GM21367 (cell line): ENCODE results near the gene CLTCL1.
"Not testable (repeated sequence)": the region's sequence is repeated elsewhere in the genome, so short reads cannot be mapped to it uniquely, and the experiment has no call there.

Experiments
- ATAC-seq: cut with Tn5 transposase; IDR thresholded peaks from one replicate; pipeline ENCODE4 v1.9.1; 2021; ENCODE audit not compliant: unreplicated experiment

CLTCL1 gene

GRCh38 chr22:19291218-19291579, 320 bp downstream of the CLTCL1 start:
- no peak for ATAC-seq

DNA sequence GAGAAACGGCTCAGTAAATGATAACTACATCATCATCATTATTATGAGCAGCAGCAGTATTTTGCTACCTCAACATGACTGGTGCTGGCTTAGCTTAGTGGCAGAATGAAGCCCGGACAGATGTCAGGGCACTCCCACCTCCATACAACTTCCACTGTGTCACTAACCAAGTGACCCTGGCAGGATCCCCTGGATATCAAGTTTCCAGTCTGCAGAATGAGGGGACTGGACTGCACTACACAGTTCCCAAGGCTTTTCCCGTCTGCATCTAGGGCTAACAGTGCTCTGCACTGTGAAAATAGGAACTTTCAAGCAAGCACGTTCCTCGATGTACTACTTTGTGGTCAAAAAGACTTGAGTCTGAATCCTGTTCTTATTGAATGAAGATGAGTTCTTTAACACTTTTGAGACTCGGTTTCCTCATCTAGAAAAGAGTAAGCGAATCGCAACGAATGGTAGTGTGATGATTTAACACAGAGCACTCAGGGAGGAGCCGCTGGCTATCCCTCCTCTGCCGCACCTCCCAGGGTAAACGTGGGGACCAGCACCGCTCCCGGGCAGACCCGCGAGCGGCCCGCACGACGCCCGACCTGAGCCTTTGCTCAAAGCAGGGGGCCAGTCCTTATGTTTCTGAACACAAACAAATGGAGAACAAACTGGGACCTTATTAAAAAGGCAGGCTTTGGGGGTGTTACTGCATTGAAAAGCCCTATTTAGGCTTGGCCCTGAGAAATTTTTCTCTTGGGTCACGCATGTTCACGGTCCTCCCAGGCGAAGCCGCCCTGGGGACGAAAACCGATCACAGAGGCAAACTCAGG, 910 bp downstream of the CLTCL1 start:
- ATAC-seq = no peak

DNA sequence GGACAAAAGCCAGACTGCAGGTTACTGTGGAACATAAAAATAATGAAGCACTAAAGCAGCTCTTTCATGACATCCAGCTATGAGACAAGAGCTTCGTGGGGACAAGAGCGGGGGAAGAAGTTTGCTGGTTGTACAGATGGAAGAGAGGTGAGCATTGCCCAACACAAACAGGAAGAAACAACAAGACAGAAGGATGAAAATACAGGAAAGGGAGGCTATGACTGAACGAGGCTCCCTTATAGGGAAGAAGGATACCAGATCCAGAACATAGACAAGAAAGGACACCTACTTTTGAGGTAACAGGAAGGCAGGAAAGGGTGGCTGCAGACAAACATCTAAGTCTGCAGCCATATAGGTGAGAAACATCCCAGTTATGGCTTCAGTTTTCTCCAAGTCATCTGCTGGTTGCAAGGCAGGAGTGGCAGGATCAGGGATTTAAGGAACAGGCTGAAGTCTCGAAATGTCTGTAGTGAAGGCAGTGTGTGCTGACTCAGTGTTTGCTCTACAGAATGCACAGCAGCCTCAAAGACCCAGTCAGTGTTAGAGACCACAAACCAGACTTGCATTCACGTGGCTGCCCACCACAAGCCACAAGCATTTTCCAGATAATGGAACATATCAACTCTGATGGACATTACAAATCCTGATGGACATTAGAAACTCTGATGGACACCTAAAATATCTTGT, 1.9 kb downstream of the CLTCL1 start:
- no peak for ATAC-seq

DNA sequence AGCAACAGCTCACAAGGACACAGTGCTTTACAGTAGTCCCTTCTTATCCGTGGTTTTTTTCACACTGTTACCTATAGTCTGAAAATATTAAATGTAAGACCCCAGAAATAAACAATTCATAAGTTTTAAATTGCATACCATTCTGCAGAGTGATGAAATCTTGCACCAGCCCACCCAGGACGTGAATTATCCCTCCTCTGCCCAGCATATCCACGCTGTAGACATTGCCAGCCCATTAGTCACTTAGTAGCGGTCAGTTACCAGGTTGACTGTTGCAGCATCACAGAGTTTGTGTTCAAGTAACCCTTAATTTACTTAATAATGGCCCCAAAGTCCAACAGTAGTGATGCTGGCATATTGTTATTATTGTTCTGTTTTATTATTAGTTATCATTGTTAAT, 3.6 kb downstream of the CLTCL1 start:
- ATAC-seq = no peak

DNA sequence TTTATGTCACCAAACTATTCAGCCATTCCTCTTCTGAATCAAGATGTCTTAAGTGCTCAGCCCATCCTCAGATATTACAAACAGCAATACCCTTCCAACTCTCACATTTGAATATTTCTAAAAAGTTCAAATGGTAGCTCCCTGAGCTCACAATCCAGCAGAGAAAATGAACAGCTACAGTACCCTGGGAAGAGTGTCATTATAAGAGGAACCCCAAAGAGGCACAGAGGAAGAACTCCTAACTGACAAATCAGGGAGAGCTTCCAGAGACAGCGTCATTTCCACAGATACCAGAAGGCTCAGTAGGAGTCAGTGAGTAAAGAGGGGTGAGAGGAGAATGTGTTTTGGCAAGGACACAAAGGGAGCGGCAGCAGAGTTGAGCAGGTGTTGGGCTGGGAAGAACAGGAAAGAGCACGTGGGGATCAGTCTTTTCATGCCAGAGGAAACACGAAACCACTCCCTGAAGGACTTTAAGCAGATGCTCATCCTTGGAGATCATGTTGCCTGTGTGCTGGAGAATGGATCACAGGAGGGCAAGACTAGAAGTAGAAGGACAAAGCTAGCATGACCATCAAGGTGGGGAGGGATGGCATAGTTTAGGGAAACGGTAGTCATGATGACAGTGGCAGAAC, 4.3 kb downstream of the CLTCL1 start:
- no peak for ATAC-seq

GRCh38 chr22:19285831-19286230, 5.7 kb downstream of the CLTCL1 start:
- no peak for ATAC-seq

GRCh38 chr22:19279143-19279542, 12.4 kb downstream of the CLTCL1 start:
- not testable (repeated sequence) for ATAC-seq

DNA sequence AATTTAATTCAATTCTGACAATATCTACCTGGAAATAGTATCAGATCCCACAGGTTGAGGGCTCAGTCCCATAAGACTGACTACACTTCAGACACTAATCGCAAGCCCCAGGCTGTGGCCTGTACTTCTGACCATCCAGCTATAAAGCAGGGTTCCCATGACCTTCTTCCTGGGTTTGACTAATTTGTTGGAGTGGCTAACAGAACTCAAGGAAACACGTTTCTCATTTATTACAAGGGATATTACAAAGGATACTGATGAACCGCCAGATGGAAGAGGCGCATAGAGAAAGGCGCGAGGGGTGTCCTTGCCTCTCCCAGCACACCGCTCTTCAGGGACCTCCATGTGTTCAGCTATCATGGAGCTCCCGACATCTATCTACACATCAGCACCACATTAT, 13.7 kb downstream of the CLTCL1 start:
- ATAC-seq = no peak

- no peak for ATAC-seq
Observed at GRCh38 chr22:19275919-19276600, 15.5 kb downstream of the CLTCL1 start.

DNA sequence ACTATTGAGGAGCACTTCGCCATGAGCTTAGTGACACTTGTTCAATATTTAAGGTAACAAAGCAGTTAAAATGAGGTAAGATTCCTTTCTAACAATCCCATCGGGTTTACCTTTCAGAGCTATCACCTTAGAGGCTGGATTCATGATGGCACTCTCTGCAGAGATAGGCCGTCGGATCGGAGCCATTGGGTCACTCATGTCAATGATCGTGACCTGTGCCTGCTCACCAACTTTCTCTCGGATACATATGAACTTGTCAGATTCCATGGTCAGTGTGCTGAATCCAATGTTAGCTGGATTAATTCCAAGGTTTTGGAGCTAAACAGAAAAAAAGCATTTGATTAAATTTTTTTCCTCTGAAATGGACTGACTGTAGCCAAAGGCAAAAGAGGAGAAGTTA, 16.0 kb downstream of the CLTCL1 start:
- no peak for ATAC-seq

- ATAC-seq = no peak
Observed at GRCh38 chr22:19275104-19275503, 16.4 kb downstream of the CLTCL1 start.

DNA sequence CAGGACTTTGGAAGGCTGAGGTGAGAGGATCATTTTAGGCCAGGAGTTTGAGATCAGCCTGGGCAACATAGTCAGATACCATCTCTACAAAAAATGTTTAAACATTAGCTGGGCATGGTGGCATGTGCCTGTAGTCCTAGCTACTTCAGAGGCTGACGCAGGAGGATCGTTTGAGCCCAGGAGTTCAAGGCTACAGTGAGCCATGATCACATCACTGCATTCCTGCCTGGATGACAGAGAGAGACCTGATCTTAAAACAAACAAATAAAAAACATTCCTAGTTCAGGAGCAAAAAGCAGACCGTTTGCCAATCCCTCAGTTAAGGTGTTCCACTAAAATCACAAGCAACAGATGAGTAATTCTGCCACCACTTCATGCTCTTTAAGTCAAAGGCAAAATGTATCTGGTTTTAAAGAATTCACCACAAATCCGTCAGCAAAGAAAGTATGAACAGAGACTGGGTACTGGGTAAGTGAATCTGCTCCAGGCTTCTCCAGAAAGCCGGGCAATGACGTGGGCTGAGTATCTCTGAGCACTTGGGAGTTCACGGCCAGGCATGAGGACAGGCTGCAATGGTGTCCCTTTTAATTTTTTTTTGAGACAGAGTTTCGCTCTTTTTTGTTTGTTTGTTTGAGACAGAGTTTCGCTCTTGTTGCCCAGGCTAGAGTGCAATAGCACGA, 19.5 kb downstream of the CLTCL1 start:
- no peak for ATAC-seq

- ATAC-seq = no peak
Observed at GRCh38 chr22:19271273-19271855, 20.2 kb downstream of the CLTCL1 start.

DNA sequence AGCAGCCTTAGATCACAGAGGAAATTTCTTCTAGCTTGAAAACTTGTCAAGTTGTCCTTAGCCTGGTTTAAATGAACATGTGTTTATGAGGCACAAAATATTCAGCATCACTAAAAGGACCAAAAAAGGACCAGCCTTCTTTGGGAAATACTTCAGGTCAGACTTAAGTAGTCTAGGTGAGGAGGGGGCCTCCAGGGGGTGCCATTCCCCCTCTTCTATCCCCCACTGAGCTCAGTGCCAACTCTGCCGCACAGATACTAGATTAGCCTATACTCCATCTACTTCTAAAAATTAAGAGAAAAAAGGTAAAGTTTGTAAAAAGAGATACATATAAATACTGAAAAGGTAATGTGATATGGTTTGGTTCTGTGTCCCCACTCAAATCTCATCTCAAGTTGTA, 20.6 kb downstream of the CLTCL1 start:
- ATAC-seq = no peak

DNA sequence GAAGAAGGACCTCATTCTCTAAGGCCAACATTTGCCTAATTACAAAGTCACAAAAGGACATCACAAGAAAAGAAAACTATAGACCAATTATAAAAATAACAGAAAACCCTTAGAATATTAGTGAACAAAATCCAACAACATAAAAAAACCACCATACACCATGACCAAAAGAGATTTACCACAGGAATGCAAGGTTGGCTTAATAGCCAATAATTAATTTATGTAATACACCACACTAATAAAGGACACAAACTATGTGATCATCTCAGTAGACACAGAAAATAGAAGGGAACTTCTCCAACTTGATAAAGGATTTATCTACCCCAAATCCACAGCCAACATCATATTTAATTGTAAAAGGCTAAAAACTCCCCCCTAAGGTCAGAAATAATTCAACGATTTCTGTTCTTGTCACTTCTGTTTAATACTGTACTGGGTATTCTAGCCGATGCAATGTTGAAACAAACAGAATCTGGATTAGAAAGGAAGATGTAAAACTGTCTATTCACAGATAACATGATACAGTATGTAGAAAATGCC, 24.9 kb downstream of the CLTCL1 start:
- ATAC-seq = no peak

- no peak for ATAC-seq
Observed at GRCh38 chr22:19265779-19266178, 25.7 kb downstream of the CLTCL1 start.

DNA sequence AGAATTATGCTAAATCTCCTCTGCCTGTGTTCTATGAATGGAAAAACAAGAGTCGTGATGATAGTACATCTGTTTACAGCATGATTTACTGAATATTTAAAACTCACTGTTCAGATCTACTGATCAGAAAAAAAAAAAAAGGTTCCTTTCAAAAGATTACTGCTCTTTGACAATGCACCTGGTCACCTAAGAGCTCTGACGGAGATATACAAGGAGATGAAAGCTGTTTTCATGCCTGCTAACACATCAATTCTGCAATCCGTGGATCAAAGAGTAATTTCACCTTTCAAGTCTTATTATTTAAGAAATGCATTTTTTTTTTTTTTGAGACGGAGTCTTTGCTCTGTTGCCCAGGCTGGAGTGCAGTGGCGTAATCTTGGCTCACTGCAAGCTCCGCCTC, 30.7 kb downstream of the CLTCL1 start:
- no peak for ATAC-seq

DNA sequence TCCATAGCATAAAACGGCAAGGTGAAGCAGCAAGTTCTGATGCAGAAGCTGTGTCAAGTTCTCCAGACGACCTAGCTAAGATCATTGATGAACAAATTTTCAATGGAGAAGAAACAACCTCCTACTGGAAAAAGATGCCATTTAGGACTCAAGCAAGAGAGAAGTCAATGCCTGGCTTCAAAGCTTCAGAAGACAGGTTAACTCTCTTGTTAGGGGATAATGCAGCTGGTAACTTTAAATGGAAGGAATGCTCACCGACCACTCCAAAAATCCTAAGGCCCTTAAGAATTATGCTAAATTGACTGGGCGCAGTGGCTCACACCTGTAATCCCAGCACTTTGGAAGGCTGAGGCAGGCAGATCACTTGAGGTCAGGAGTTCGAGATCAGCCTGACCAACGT, 31.3 kb downstream of the CLTCL1 start:
- ATAC-seq = no peak

DNA sequence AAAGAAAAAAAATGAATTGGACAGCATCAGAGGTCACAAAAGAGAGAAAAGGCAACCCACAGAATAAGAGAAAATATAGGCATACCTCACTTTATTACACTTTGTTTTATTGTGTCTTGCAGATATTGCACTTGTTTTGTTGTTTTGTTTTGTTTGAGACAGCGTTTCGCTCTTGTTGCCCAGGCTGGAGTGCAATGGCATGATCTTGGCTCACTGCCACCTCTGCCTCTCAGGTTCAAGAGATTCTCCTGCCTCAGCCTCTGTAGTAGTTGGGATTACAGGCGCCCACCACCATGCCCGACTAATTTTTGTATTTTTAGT, 32.6 kb downstream of the CLTCL1 start:
- not testable (repeated sequence) for ATAC-seq

GRCh38 chr22:19258371-19258770, 33.1 kb downstream of the CLTCL1 start:
- no peak for ATAC-seq

GRCh38 chr22:19256362-19256761, 35.2 kb downstream of the CLTCL1 start:
- not testable (repeated sequence) for ATAC-seq
